NCI-H1930 (cell line): ENCODE measurements around the gene PIGW.
A peak's percentile ranks its signal among the peaks of the same experiment; 100 is the strongest.

Experiments used
- DNase-seq, 2 experiments: peaks; one replicate each; lab custom pipeline; 2025; lab: John Stamatoyannopoulos, UW

The PIGW gene

DNA sequence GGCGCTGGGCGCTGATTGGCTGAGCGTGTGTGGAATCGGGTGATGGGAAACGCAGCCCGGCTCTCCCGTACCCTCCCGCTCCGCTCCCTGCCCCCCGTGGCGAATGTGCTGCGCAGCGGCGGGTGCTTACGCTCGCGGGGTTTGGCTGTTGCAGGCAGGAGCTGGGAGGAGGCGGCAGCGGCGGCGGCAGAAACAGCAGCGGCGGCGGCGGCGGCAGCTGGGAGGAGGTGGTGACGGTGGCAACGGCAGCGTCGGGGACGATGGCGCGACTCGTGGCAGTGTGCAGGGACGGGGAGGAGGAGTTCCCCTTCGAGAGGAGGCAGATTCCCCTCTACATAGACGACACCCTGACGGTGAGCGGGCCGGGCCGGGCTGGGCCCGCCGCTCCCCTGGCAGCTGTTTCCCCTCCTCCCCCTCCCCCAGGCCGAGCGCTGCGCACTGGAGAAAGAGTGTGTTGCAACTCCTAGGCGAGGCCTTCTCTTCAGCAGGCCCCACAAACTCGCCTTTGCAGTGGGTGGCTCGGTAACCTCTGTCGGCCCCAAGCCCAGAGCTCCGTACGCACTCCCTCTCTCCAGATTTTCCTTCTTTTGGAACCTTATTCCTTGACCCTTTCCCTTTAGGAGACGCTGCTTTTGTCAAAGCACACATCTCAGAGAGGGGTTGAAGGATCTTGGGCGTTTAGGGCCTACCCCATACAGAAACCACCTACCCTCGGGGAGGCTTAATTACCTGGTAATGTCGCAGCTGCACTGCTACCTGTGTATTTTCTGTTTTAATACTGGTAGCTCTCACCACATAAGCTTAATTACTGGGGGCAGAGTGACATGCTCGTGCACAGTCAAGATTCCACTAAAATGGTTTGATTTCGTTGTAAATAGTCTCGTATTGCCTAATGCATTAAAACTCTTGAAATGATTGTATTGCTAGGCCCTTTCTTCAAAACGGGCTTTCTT, 11.0 kb downstream of the PIGW start:
- peak; percentile 98 to 99 for DNase-seq

- no peak for DNase-seq
Measured at GRCh38 chr17:36546418-36547093, 11.8 kb downstream of the PIGW start.

DNA sequence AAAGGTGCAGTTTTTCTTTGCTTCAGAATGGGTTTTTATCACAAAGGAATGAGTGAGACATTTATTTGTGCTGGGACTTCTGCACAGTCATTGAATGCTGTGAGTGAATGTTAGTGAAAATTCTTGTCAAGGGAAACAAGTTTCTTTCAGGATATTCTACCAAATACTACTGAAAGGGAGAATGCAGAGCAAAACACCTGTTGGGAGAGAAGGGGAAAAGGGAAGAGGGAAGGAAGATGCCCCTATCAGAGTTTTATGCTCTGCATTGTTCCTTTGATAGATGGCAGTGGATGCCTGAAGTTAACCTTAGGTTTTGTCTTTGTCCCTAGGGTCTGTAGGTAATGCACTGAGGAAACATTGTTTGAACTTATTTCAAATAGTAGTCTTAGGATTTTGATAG, 13.0 kb downstream of the PIGW start:
- no peak for DNase-seq

DNA sequence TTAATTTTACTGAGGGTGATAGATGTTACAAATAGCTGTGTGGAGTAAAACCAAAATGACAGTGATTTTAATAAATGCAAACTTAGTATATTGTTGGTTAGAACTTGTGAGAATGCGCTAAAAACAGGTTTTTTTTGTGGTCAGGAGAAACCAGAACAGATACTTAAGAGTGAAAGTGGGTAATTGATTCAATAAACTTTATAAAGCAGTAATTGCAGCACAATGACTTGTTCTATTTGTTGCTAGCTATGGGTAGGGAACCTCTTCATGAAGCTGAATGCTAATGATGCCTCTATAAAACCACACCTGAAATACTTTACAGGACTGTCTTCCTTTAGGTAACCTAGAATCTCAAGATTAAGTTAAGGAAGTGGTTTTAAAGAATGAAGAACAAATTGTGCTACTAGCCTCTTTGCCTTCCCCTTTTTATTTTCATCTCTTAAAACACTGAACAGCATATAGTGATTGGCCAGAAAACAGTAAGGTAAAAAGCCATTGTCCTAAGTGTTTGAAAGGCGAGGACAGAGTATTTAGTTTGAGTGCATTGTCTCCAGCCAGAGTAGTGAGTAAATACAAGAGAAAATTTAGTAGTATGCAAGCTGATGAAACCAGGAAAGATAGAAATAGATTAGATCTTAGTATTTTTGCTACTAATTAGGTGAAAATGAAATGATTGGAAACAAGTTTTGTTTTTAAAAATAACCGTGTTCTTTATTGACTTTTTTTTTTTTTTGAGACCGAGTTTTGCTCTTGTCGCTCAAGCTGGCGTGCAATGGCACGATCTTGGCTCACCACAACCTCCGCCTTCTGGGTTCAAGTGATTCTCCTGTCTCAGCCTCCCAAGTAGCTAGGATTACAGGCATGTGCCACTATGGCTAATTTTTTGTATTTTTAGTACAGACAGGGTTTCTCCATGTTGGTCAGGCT, 16.0 kb downstream of the PIGW start:
- no peak for DNase-seq

GRCh38 chr17:36553459-36553858, 18.7 kb downstream of the PIGW start:
- no peak for DNase-seq

DNA sequence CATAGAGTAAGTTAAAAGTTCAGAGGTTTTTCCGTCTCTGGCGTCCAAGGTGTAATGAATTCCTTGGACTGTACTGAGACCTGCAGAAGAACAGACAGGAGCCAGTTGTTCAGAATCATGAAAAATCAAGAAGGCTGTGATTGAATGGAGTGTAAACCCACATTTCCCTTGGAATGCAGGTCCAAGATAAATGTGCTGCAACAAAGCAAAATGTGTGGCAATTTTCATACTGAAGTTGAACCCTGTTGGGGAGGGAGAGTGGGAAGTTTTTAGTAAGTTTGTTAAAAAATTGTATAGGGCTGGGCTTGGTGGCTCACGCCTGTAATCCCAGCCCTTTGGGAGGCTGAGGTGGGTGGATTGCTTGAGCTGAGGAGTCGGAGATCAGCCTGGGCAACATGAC, 31.3 kb downstream of the PIGW start:
- no peak for DNase-seq

- no peak for DNase-seq
Measured at GRCh38 chr17:36575028-36575427, 40.2 kb downstream of the PIGW start.

DNA sequence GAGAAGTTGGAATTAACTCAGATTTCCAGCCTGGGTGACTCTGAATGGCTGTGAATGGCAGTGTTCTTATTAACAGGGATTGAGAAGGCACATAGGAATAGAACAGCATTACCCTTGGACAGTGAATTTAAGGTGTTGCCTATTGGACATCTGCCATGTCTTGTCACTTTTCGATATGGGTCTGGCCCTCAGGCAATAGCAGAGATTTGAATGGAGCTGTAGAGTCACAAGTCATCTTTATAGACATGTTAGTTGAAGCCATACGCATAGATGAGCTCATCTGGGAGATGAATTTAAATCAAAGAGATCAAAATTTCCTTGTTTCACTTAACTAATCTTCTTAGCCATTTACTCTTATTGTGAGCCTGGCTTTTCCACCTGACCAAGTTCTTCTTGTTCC, 42.0 kb downstream of the PIGW start:
- DNase-seq = no peak

DNA sequence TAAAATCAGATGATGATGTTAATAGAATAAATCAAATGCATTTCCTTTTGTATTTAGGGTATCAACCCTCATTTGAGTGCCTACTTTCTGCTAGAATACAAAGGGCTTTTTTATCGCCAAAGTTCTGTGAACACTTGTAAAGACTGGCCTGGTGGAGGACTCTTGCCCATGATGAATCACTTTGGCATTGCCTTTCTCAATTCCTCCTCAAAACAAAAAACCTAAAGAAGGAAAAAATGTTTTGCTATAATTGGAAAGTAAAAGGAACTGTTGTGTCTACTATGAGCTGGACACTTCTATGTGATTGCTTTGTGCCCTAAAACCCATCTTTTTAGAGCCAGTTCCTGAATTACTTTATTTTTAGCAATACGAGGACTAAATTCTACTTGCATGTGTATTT, 43.9 kb downstream of the PIGW start:
- no peak for DNase-seq

GRCh38 chr17:36583787-36584186, 49.0 kb downstream of the PIGW start:
- no peak for DNase-seq

- DNase-seq = no peak
Measured at GRCh38 chr17:36586138-36586537, 51.4 kb downstream of the PIGW start.
